Pancreas (tissue), 10 donors: ENCODE results near the gene KASH5. TPM values are rescaled to one million over a fixed set of nuclear protein-coding genes. Genes with fewer than 3 reads are reported as not detected.

Experiments used
- ATAC-seq, 4 donors: fragments of 200-7000 bp; cut with Tn5 transposase; one replicate each; pipeline versions ENCODE4 v1.8.0 to v1.9.1; 2020; ENCODE audit warnings: mild to moderate bottlenecking in 4 of 4, moderate library complexity in 4 of 4
- DNase-seq, 6 donors: peaks; one replicate each; pipeline ENCODE4 v3.0.0-alpha.2; 2020
- FAIRE-seq: peaks from 2 replicates; lab custom pipeline; 2012; peaks lifted over from hg19 to GRCh38; lab: Jason Lieb, UNC
- H3K27ac ChIP-seq, 4 donors: fragments of 200-600 bp; sonication (generic); 1 replicate in 3 of 4; 2 replicates in 1 of 4; pipeline versions ENCODE4 v1.5.0 to v1.8.0; 2020
- H3K27me3 ChIP-seq, 4 donors: fragments of 200-600 bp; one replicate each; pipeline ENCODE4 v1.8.0; 2021
- H3K36me3 ChIP-seq, 3 donors: fragments of 200-600 bp; sonication (generic) in 1 of 3; one replicate each; pipeline versions ENCODE4 v1.5.0 to v1.8.0; 2020 to 2021
- H3K4me1 ChIP-seq, 3 donors: fragments of 200-600 bp; one replicate each; pipeline ENCODE4 v1.8.0; 2021
- H3K4me3 ChIP-seq, 4 donors: fragments of 200-600 bp; sonication (generic) in 2 of 4; one replicate each; pipeline versions ENCODE4 v1.5.0 to v1.8.0; 2020 to 2021
- H3K9me3 ChIP-seq, 4 donors: fragments of 200-600 bp; one replicate each; pipeline ENCODE4 v1.8.0; 2021
- WGBS, 2 donors: extraction: QIAGEN DNeasy Blood & Tissue Kit; methylation state at CpG; one replicate each; pipeline ENCODE4 v1.1.7; 2013; 5-methylcytosine and 5-hydroxymethylcytosine counted together
- intact Hi-C, 3 donors: fragments of 100-400 bp; cut with DNase I; formaldehyde crosslinking; loops; one replicate each; pipeline versions ENCODE4 v1.11.1 to v1.14.2; 2022
- polyA plus RNA-seq, 2 donors: library from polyadenylated mRNA; stranded (reverse); fragments of 200-250 nt; gene quantifications; one replicate each; pipeline ENCODE4 v1.2.3, GENCODE V29; 2013
- total RNA-seq, 6 donors: library from RNA; stranded (reverse); fragmentation: NEBNext Ultra II Directional in 4 of 6; extraction: Animal tissue kit (Norgen Biotek cat#: 25700) in 4 of 6; gene quantifications; one replicate each; pipeline versions ENCODE4 v1.2.1 to v1.2.4, GENCODE V29; 2021 to 2023
- TF ChIP-seq, protein P1 (sequence below), 4 donors: fragments of 200-600 bp; sonication (generic) in 3 of 4; IDR thresholded peaks; one replicate each; pipeline versions ENCODE4 v1.5.0 to v1.8.0; 2021; ENCODE audit warnings: antibody characterized with exemption in 4 of 4
- donor health status: healthy with polysubstance abuse.
- donor health status: DM: no; HTN: no; CAD: no; lungs with moderate emphysema.
- donor health status: DM: no; HTN: no; CAD: no.
- donor health status: control.
- donor health status: control.
- donor health status: Bipolar disorder and iron deficiency.
- donor health status: DM: yes; HTN: yes; CAD: no.
- donor health status: DM: no; HTN: no; CAD: no.
- donor health status: DM: no; HTN: no; CAD: no.
- donor health status: DM: yes; HTN: yes; CAD: no.

KASH5 gene
- total and polyA plus RNA-seq, 8 donors = 1.2 to 3.3 (median 2.2) TPM

- 91 to 92% methylated on average over 11 of the region's 11 CpGs for WGBS, 2 donors
- peaks cover 0 to 19% (median 0%) of the 10 kb centered on the region in 3 donors for H3K36me3 ChIP-seq
- intact Hi-C loops = no loop called here
These were observed 47.0 kb upstream of the KASH5 start for GRCh38 chr19:49340865-49341718.

GRCh38 chr19:49342291-49342721 lies 45.7 kb upstream of the KASH5 start:
- Histone ChIP-seq H3K36me3 (peaks cover 0 to 29% (median 10%) of the 10 kb centered on the region in 3 donors), H3K4me3 (no peak overlapping the region), H3K27ac (no peak overlapping the region), H3K4me1 (peaks cover 0 to 6% (median 0%) of the 10 kb centered on the region in 3 donors), H3K27me3 (no peaks in the 10 kb centered on the region), H3K9me3 (no peaks in the 10 kb centered on the region)
- DNase-seq (peak in 2 of 6 donors; percentile 28 to 38), ATAC-seq (no peak), FAIRE-seq (no peak)
- WGBS, 2 donors = 91 to 95% methylated on average over 11 of the region's 11 CpGs
- TF ChIP-seq, protein P1, sequence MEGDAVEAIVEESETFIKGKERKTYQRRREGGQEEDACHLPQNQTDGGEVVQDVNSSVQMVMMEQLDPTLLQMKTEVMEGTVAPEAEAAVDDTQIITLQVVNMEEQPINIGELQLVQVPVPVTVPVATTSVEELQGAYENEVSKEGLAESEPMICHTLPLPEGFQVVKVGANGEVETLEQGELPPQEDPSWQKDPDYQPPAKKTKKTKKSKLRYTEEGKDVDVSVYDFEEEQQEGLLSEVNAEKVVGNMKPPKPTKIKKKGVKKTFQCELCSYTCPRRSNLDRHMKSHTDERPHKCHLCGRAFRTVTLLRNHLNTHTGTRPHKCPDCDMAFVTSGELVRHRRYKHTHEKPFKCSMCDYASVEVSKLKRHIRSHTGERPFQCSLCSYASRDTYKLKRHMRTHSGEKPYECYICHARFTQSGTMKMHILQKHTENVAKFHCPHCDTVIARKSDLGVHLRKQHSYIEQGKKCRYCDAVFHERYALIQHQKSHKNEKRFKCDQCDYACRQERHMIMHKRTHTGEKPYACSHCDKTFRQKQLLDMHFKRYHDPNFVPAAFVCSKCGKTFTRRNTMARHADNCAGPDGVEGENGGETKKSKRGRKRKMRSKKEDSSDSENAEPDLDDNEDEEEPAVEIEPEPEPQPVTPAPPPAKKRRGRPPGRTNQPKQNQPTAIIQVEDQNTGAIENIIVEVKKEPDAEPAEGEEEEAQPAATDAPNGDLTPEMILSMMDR (IDR thresholded peaks at IDR 0.05) = no peak
- intact Hi-C loops = no loop called here

More at GRCh38 chr19:49340865-49341718, 47.0 kb upstream of the KASH5 start:
- ATAC-seq (no peak), DNase-seq (peak in 4 of 6 donors; percentile 31 to 44 (median 38)), FAIRE-seq (no peak)
- no peaks in the 10 kb centered on the region for H3K9me3 ChIP-seq
- no peak overlapping the region for H3K4me3 ChIP-seq
- H3K27me3 ChIP-seq = no peaks in the 10 kb centered on the region
- peak overlapping the region; percentile 91 to 95 (median 94) for H3K27ac ChIP-seq
- TF ChIP-seq, protein P1 (IDR thresholded peaks at IDR 0.05) = no peak
- peaks cover 0 to 6% (median 0%) of the 10 kb centered on the region in 3 donors for H3K4me1 ChIP-seq

GRCh38 chr19:49343123-49343522 lies 44.9 kb upstream of the KASH5 start:
- no peak overlapping the region for H3K4me3 ChIP-seq
- H3K27ac ChIP-seq = no peak overlapping the region
- H3K27me3 ChIP-seq = no peaks in the 10 kb centered on the region
- 90 to 96% methylated on average over 6 to 7 of the region's 7 CpGs for WGBS, 2 donors
- FAIRE-seq (no peak), DNase-seq (peak in 2 of 6 donors; percentile 21 to 42), ATAC-seq (no peak)
- peaks cover 0 to 6% (median 0%) of the 10 kb centered on the region in 3 donors for H3K4me1 ChIP-seq
- TF ChIP-seq, protein P1 (IDR thresholded peaks at IDR 0.05) = no peak
- no peaks in the 10 kb centered on the region for H3K9me3 ChIP-seq
- intact Hi-C loops = no loop called here
- H3K36me3 ChIP-seq = peaks cover 0 to 29% (median 10%) of the 10 kb centered on the region in 3 donors

GRCh38 chr19:49344505-49345423 lies 43.3 kb upstream of the KASH5 start:
- no peak overlapping the region for H3K4me3 ChIP-seq
- H3K27ac ChIP-seq = no peak overlapping the region
- no peak for FAIRE-seq
- H3K27me3 ChIP-seq = no peaks in the 10 kb centered on the region
- H3K4me1 ChIP-seq = peaks cover 0 to 10% (median 0%) of the 10 kb centered on the region in 3 donors
- peak in 2 of 6 donors; percentile 12 to 25 for DNase-seq
- no peaks in the 10 kb centered on the region for H3K9me3 ChIP-seq
- TF ChIP-seq, protein P1 (IDR thresholded peaks at IDR 0.05) = no peak
- H3K36me3 ChIP-seq = peaks cover 0 to 29% (median 10%) of the 10 kb centered on the region in 3 donors
- no peak for ATAC-seq
- 91% methylated on average over 11 of the region's 11 CpGs for WGBS, 2 donors
- intact Hi-C loops = no loop called here
